GM21515 (cell line): ENCODE results near the gene POM121L12.

Experiments
- ATAC-seq: cut with Tn5 transposase; IDR thresholded peaks from one replicate; pipeline ENCODE4 v1.9.1; 2021; ENCODE audit not compliant: unreplicated experiment

The POM121L12 gene

DNA sequence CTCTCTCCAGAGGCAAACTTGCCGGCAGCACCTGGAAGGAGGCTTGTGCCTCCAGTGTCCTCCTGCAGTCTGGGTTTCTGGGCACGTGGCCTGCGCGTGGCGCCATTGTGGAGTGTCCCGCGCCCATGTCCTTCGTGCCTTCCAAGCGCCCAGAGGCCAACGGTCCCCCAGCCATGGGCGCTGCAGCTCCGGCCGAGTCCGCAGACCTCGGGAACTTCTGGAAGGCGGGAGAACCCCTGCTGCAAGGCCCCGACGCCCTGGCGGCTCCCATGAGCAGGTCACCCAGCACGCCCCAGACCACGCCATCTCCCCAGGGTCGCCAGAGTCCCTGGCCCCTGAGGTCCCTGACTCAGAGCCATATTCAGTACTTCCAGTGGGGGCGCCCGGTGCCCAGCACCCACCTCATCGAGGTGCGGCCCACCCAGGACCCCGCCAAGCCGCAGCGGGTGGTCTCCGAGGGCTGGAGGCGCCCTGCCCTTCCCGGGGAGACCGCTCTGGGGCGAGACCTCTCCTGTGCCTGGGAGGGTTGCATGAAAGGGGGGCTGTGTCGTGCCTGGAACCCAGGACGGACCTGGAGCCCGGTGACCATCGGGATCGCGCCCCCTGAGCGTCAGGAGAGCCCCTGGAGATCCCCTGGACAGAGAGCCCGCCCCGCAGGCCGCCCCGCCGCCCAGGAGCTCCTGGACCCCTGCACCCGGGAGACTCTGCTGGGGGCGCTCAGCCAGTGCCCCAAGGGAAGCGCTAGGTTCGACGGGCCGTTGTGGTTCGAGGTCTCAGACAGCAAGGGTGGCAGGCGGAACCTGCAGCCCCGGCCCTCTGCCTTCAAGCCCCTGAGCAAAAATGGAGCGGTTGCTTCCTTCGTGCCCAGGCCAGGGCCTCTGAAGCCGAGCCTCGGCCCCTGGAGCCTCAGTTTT lies at the start of gene POM121L12:
Gene POM121L12 (plus strand): TSS at position 135 of the 914 bp plus-strand sequence. CDS start 39 bp downstream, at position 174.
- no peak for ATAC-seq

GRCh38 chr7:52992001-52992400 lies 43.4 kb upstream of the POM121L12 start:
- ATAC-seq: no peak

GRCh38 chr7:52992479-52993162 lies 42.8 kb upstream of the POM121L12 start:
- ATAC-seq: no peak

DNA sequence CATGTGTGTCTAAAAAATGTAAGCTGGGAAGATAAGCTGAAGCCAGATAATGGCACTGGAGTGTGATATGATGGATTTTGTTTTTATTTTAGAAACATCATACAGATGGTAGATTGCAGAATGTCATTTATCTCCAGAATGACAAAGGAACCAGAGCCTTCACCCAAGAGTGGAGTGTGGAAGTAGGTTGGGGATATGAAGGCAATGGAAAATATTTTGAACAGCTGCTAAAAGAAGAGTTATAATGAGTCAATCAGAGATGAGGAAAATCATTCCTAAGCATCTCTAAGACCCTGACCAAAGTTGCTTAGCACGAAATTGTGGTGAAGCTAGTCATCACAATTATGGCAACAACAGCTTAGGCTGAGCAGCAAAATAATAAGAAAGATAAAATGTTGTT lies 39.8 kb upstream of the POM121L12 start:
- ATAC-seq: no peak

DNA sequence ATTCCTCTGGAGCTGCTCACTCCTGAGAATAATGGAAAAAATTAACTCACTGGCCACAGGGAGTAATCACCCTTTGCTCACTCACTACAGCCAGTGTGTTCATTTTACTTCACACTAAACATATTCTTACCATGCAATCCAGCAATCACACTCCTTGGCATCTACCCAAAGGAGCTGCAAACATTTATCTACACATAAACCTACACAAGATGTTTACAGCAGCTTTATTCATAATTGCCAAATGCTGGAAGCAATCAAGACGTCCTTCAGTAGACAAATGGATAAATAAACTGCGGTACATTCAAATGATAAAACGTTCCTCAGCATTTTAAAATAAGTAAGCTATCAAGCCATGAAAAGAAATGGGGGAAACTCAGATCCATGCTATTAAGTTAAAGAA lies 34.2 kb upstream of the POM121L12 start:
- ATAC-seq: no peak

DNA sequence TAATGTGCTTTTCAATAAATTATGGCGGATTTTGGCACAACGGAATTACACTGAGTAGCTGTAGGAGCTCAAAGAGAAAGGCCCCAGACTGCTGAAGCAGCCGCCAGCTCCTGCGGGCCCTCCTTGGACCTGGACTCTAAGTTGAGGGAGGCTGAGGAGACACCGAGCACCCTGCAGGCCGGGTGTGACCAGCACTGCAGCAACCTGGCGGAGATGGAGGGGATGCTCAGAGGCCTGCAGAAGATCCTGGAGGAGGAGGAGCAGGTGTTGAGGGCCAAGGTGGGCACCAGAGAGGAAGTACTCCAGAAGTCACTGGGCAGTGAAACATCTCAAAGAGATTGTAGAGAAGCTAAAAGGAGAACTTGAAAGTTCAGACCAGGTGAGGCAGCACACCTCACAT lies 33.0 kb upstream of the POM121L12 start:
- ATAC-seq: no peak

DNA sequence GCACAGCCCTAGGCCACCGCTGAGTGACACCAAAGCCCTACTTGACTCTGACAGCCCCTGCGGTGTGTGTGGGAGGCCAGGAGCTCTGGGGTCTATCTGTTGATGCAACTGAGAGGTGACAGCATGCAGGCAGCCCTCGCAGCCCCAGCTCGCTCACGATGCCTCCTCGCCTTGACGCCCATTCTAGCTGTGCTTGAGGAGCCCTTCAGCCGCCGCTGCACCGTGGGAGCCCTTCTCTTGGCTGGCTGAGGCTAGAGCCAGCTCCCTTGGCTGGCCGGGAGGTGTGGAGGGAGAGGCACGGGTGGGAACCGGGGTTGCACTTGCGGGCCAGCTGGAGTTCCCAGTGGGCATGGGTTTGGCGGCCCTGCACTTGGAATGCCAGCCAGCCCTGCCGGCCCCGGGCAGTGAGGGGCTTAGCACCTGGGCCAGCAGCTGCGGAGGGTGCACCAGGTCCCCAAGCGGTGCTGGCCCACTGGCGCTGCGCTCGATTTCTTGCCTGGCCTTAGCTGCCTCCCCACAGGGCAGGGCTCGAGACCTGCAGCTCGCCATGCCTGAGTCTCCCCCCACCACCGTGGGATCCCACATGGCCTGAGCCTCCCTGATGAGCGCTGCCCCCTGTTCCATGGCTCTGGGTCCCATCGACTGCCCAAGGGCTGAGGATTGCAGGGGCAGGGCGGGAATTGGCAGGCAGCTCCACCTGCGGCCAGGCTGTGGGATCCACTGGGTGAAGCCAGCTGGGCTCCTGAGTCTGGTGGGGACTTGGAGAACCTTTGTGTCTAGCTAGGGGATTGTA lies 31.6 kb upstream of the POM121L12 start:
- no peak for ATAC-seq

- no peak for ATAC-seq
Observed at GRCh38 chr7:53013925-53014324, 21.5 kb upstream of the POM121L12 start.

- no peak for ATAC-seq
Observed at GRCh38 chr7:53015463-53015862, 20.0 kb upstream of the POM121L12 start.

DNA sequence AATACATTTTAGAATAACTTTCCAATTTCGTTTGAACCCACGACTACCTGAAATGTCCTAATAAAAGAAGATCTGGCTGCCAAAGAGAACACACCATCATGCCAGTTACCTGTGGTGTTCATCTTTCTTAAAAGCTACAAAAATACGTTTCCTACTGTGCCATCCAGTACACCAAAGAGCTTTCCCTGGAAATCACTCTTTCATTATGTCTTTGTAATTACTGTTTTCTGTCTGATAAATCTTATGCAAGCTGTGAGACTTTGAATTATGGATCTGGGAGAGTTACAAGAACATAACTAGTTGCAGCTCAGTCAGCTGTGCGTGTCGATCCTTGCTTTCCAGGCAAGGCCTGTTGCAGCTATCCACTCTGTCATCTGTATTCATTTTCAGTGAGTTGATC lies 12.5 kb upstream of the POM121L12 start:
- no peak for ATAC-seq

GRCh38 chr7:53048638-53049037 lies 13.2 kb downstream of the POM121L12 start:
- ATAC-seq: no peak

- ATAC-seq: no peak
Observed at GRCh38 chr7:53050433-53050832, 15.0 kb downstream of the POM121L12 start.

GRCh38 chr7:53059591-53059990 lies 24.2 kb downstream of the POM121L12 start:
- no peak for ATAC-seq

DNA sequence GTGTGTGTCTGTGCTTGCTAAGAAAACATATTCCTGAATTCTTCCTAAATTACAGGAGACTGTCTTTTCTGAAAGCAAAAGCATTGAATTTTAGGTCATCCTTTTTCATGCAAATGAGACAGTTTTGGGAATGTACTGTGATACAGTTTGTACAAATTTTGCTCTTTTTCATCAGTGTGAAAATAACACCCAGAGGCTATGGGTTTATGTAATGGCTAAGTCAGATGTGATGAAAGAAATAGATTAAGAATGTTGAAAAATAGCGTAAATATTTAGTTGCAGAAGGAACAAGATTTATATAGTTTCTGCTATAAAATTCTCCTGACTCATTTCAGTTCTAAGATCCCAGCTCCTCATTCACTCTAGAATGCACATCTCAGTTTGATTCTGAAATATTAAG lies 24.6 kb downstream of the POM121L12 start:
- no peak for ATAC-seq

DNA sequence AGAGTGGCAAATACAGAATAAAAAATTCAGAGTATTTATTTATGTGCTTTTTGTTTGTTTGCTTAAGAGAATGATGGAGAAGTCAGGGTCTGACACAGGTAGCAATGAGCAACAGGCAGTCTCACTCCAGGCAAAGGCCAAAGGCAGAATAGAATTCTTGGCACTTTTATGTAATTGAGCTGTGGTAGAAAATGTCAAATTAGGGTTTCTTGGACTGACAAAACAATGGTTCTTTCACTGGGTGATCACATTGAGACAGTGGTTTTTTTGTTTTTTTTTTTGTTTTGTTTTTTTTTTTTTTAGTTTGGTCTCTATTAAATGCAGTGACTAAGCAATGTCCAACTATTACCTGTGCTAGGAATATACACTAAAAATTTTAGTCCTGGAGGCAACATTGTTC lies 27.4 kb downstream of the POM121L12 start:
- no peak for ATAC-seq

DNA sequence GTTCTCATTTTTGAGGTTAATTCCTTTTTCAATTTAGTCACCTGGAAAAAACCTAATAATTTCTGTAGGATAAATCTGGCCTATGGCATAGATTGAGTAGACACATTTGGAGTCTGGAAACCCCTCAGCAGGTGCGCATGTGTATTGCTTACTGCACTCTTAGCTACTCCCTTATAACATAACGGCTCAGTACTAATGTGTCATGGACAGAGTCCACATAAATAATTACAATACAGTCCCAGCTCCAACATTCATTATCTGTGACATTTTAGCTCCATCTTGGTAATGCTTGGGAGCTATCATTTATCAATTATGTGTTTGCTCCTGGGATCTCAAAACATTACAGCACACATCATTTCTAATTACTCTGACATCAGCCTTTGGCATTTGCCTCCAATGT lies 33.2 kb downstream of the POM121L12 start:
- ATAC-seq: no peak

DNA sequence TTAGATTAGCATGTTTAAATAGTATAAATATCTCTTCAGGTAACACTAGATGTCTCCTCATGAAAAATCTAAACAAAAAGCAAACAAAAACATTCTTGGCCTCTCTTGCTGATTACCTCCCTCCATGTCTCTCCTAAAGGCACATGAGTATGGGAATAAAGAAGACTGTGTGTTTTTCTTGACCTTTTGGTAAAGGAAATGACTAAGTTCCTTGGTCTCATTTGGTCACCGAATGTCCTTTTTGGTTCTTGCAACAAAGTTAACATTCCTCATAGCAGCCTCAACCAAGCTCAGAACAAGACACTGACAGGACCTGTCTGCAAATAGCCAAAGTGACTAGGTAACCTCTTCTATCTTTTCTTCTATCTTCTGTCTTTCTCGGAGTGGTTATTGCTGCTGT lies 35.5 kb downstream of the POM121L12 start:
- ATAC-seq: no peak
